Activated T-cell treated with anti-CD3 and anti-CD28 coated beads for 1 hour (primary cell): ENCODE measurements around the gene TLE3.

ENCODE experiments used
- DNase-seq: peaks from one replicate; pipeline ENCODE4 v3.0.0-alpha.2; 2020; ENCODE audit warnings: low read depth

Gene TLE3

DNA sequence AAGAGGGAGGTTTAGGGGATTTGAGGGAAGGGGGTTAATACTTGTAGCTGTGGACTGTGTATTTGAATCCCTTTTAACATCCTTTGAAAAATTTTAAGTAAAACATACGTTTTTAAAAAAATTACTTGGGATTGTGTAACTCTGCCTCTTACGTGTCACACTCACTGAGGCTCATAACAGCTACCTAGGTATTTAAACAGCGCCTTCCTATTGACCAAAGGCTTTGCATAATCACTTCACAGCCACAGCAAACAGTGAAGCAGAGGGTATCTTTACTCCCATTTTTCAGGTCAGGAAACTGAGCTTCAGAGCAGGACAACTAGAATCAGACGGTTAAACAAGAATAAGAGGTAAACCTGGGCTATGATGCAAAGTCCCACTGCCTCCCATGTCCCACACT, 95.9 kb downstream of the TLE3 start:
- DNase-seq = no peak

DNA sequence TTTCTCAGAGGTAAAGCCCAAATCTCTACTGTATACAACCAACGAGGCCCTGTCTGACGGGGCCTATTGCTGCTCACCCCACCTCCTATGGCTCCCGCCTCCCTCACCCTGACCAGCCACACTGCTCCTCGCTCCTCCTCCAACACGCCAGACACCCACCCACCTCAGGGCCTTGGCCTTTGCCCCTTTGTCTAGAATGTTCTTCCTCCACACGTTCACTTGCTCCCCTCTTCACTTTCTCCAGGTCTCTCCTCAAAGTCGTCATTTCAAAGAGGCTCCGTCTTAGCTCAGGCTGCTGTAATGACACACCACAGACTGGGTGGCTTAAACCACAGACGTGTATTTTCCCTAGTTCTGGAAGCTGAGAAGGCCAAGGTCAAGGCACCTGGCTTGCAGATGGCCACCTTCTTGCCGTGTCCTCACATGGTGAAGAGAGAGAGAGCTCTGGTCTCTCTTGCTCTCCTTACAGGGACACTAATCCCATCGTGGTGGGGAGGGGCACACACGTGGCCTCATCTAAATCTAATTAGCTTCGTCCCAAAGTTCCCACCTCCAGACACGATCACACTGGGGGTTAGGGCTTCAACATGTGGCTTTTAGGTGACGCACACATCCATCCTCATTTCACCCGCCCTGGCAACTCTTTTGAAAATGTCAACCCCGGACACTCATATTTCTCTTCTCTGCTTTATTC, 98.2 kb downstream of the TLE3 start:
- DNase-seq = no peak

- DNase-seq = no peak
These were observed 99.0 kb downstream of the TLE3 start for GRCh38 chr15:69998541-69999391.

DNA sequence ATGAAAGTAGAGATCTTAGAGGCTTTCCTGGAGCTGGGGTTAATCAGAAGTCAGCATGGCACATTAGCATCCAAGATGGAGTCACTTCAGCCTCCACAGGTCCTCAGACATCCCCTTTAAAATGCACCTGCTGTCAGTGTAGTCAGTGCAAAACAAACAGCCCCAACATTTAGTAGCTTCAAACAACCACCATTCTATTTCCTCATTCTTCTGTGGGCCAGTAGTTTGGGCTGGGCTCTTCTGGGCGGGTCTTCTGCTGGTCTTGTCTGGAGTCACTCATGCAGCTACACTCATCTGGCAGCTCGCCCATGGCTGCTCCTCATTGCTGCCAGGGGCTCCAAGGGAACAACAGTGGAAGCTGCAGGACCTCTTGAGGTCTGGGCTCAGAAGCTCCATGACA, 99.9 kb downstream of the TLE3 start:
- DNase-seq = no peak
